Measurements from ENCODE around the gene CRYAB.

- peak; percentile 64 for TF ChIP-seq MAX (IDR thresholded peaks at IDR 0.05; ENCODE audit: low read depth)
- peak; percentile 58 for TF ChIP-seq RCOR1 (IDR thresholded peaks at IDR 0.05; ENCODE audit: low read length)
- no peak for TF ChIP-seq POLR2AphosphoS5 (IDR thresholded peaks at IDR 0.05; ENCODE audit: low read depth, low read length)
- TF ChIP-seq RFX5 (IDR thresholded peaks at IDR 0.05; ENCODE audit: low read length): peak; percentile 89
- no peak for TF ChIP-seq EZH2phosphoT487 (IDR thresholded peaks at IDR 0.05; ENCODE audit: borderline replicate concordance, low read depth)
- TF ChIP-seq CTCF (IDR thresholded peaks at IDR 0.05): no peak
Measured at GRCh38 chr11:111941963-111942362, 30.4 kb upstream of the CRYAB start.
